ENCODE results near the gene ANK2. TPM values are rescaled to one million over a fixed set of nuclear protein-coding genes. Genes with fewer than 3 reads are reported as not detected.
"Not testable (repeated sequence)": the region's sequence is repeated elsewhere in the genome, so short reads cannot be mapped to it uniquely, and the experiment has no call there.

Gene ANK2
- total RNA-seq, 2 experiments from 2014 or later, result 1.7 to 3.2 TPM

DNA sequence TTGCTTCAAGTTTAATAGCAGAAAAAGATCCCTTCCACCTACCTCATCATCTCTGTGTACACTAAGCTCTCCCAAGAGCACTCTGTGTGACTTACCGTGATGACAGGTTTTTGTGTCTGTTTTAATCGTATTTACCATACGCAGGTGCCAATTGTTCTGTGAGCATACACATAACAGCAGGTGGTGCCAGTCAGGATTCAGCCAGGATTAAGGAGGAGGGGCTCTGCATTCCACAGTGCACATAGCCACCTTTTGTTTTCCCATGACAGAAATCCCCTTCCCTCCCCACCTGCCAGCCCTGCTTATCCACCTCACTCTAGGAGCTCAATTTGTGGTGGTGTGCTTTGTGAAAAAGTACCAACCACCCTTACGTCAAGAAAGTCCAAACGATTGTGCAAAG lies 14.8 kb downstream of the ANK2 start:
- no peak overlapping the region for H3K27ac Mint-ChIP-seq
- no peak for ATAC-seq

DNA sequence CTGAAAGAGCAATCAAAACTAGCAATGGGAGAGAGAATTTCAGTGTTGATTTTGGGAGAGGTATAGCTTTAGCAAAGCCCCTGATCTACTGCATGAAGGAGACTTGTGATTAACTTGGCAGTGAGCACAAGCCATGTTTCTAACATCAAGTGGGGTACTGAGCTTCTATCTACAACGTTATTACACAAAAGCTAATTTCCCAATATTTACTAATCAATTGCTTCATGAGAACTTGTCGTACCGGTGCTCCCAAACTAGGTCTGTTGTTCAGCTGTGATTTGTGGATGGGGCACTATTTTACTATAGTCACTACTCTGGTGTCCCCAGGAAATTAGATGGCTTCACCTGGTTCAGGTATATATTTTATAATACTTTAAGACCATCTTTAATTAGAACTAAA lies 16.2 kb downstream of the ANK2 start:
- POLR2A ChIA-PET, result no interaction called here
- intact Hi-C loops (cut with micrococcal nuclease), result no loop called here
- TF ChIP-seq, protein P1, sequence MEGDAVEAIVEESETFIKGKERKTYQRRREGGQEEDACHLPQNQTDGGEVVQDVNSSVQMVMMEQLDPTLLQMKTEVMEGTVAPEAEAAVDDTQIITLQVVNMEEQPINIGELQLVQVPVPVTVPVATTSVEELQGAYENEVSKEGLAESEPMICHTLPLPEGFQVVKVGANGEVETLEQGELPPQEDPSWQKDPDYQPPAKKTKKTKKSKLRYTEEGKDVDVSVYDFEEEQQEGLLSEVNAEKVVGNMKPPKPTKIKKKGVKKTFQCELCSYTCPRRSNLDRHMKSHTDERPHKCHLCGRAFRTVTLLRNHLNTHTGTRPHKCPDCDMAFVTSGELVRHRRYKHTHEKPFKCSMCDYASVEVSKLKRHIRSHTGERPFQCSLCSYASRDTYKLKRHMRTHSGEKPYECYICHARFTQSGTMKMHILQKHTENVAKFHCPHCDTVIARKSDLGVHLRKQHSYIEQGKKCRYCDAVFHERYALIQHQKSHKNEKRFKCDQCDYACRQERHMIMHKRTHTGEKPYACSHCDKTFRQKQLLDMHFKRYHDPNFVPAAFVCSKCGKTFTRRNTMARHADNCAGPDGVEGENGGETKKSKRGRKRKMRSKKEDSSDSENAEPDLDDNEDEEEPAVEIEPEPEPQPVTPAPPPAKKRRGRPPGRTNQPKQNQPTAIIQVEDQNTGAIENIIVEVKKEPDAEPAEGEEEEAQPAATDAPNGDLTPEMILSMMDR (IDR thresholded peaks at IDR 0.05), result no peak
- H3K36me3 Mint-ChIP-seq (ENCODE audit: low read depth), result no peaks in the 10 kb centered on the region
- DNase-seq (no peak), ATAC-seq (no peak)
- CTCF ChIA-PET, result no interaction called here
- no peaks in the 10 kb centered on the region for H3K9me3 Mint-ChIP-seq
- H3K4me3 Mint-ChIP-seq, result no peak overlapping the region
- no peak overlapping the region for H3K27ac Mint-ChIP-seq
- peaks cover 2% of the 10 kb centered on the region for H3K27me3 Mint-ChIP-seq
- no peaks in the 10 kb centered on the region for H3K4me1 Mint-ChIP-seq (ENCODE audit: low read depth)

More for the DNA sequence above, 14.8 kb downstream of the ANK2 start:
- CTCF ChIA-PET, result no interaction called here
- no peak for DNase-seq
- Mint-ChIP-seq H3K9me3 (no peaks in the 10 kb centered on the region), H3K4me1 (ENCODE audit: low read depth) (no peaks in the 10 kb centered on the region), H3K27me3 (peaks cover 2% of the 10 kb centered on the region), H3K4me3 (no peak overlapping the region), H3K36me3 (ENCODE audit: low read depth) (no peaks in the 10 kb centered on the region)
- POLR2A ChIA-PET, result no interaction called here
- TF ChIP-seq, protein P1 (IDR thresholded peaks at IDR 0.05), result no peak
- intact Hi-C loops (cut with micrococcal nuclease), result no loop called here

DNA sequence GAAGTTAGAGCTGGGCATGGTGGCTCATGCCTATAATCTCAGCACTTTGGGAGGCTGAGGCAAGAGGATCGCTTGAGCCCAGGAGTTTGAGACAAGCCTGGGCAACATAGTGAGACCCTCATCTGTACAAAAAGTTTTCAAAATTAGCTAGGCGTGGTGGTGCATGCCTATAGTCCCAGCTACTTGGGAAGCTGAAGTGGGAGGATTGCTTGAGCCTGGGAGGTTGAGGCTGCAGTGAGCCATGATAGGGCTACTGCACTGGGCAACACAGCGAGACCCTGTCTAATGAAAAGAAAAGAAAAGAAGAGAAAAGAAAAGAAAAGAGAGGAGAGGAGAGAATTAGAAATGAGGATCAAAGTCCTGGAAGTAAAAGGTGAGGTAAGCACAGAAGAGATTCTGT lies 19.3 kb downstream of the ANK2 start:
- CTCF ChIA-PET; intact Hi-C loops (cut with micrococcal nuclease); H3K27ac Mint-ChIP-seq: not testable (repeated sequence)

DNA sequence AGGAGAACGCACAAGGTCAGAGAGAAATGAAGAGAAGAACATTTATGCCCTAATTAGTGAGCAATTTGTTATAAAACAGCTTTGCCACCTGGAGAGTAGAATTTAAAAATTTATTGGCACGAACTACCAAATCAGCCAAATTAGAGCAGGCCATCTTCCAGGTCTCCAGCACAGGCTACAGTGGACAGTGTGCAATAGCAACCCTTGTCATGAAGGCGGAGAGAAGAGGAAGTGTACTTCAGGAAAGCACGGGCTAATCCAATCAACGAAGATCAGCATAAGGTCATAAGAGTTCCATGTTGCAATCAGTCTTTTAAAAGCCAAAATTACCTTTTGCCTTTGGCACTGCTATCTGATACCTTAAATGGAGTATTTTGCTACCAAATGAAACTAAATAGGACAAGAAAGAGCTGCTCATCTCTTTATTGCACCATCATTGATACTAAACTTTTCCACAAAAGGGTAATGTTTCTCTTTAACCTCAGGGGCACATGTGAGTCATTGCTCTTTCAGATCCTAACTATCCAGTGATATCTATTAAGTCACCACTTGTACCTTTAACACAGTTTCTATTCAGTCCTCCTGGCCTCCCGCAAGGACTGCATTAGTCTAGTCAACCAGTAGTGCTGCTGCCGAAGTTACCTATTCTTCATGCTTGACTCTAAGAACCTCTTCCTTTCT lies 19.9 kb downstream of the ANK2 start:
- Mint-ChIP-seq H3K27ac (no peak overlapping the region), H3K4me3 (no peak overlapping the region), H3K4me1 (ENCODE audit: low read depth) (no peaks in the 10 kb centered on the region), H3K36me3 (ENCODE audit: low read depth) (no peaks in the 10 kb centered on the region), H3K9me3 (no peaks in the 10 kb centered on the region), H3K27me3 (peaks cover 2% of the 10 kb centered on the region)
- DNase-seq (no peak), ATAC-seq (no peak)
- TF ChIP-seq, protein P1 (IDR thresholded peaks at IDR 0.05), result no peak
- intact Hi-C loops (cut with micrococcal nuclease), result no loop called here
- POLR2A ChIA-PET, result no interaction called here
- CTCF ChIA-PET, result no interaction called here

More for the DNA sequence above, 19.3 kb downstream of the ANK2 start:
- POLR2A ChIA-PET; ATAC-seq; H3K27me3 Mint-ChIP-seq; DNase-seq; H3K9me3 Mint-ChIP-seq; H3K36me3 Mint-ChIP-seq (ENCODE audit: low read depth); H3K4me1 Mint-ChIP-seq (ENCODE audit: low read depth); H3K4me3 Mint-ChIP-seq: not testable (repeated sequence)

DNA sequence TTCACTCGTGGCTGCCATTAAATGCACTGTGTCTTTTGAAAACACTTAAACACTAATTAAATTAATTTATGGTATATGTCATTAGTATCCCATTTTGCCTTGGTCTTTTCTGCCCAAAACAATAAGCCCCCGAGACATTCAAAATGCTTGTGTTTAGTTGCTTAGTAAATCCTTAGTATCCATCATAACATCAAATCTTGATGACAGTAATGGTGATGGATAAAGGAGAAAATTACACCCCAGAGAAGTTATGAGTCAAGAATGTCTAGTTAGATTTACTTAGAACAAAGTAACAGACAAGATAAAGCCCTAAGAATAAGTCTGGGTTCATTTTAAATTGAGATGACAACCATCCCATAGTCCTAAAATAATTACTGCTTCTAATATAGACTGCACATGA lies 21.3 kb downstream of the ANK2 start:
- TF ChIP-seq, protein P1 (IDR thresholded peaks at IDR 0.05), result no peak
- H3K9me3 Mint-ChIP-seq, result no peaks in the 10 kb centered on the region
- intact Hi-C loops (cut with micrococcal nuclease), result no loop called here

More for the DNA sequence above, 21.3 kb downstream of the ANK2 start:
- ATAC-seq (no peak), DNase-seq (no peak)
- Mint-ChIP-seq H3K4me1 (ENCODE audit: low read depth) (no peaks in the 10 kb centered on the region), H3K27me3 (no peaks in the 10 kb centered on the region), H3K27ac (no peak overlapping the region), H3K4me3 (no peak overlapping the region), H3K36me3 (ENCODE audit: low read depth) (no peaks in the 10 kb centered on the region)
- POLR2A ChIA-PET, result no interaction called here
- CTCF ChIA-PET, result no interaction called here

All from activated CD8-positive, alpha-beta T cell treated with anti-CD3 and anti-CD28 coated beads for 36 hours (primary cell).